ENCODE results near the gene MDC1.
A peak's percentile ranks its signal among the peaks of the same experiment; 100 is the strongest.

The MDC1 gene

DNA sequence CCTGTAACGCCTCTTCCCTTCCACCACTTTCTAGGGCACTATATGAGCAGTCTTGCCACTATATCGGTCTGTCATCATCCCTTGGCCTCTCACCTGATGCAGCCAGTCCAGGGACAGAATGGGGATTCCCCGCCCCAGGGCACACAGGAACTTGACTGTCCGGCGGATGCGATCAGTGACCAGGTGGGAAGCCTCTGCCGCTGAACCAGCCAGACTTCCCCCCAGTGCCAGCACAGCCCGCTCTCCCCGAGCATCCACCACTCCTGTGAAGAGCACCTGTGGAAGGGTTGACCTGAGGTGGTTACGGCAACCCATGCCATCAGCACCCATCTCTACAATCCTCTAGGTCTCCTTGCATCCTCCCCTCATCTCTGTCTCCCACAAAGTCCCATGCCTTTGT lies 14.1 kb downstream of the MDC1 start:
- no peak for DNase-seq (ENCODE audit: low read depth, low spot score)

GRCh38 chr6:30700340-30700739 lies 16.7 kb downstream of the MDC1 start:
- no peak for DNase-seq (ENCODE audit: low read depth, low spot score)

GRCh38 chr6:30696432-30696831 lies 20.6 kb downstream of the MDC1 start:
- DNase-seq (ENCODE audit: low read depth, low spot score), result no peak

GRCh38 chr6:30691208-30691847 lies 25.8 kb downstream of the MDC1 start:
- no peak for DNase-seq (ENCODE audit: low read depth, low spot score)

DNA sequence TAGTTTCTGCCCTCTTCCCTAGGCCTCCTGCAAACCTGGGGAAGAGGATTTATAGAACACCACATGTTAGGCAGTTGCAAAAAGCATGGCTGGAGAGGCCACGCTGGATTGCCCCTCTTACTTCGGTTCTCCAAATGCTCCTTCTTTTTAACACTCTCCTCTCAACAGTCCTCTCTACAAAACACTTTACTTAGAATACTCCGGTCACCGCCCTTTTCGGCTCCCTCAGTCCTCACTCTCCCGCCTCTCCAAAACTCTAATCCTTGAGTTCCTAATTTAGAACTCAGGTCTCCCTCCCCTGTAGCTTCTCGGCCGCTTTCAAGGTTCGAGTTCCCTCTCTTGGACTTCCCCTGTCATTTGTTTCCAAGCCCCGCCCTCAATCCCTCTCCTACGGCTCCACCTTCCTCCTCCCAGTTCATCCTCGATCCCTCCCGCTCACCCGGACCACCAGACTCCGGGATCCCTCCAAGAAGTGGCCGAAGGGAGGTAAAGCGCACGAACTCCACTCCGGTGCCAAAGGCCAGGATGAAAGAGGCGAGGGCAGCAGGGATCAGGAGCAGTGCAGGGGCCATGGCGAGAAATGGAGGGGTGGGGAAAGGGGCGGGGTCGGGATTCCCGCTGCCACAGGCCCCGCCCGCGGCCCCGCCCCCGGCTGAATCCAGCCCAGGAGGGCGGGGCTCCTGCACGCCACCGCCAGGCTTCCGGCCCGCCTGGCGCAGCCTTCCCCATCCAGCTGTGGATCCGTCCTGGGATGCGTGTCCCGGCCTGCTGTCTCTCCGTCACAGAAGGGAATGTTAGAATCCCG lies 26.5 kb downstream of the MDC1 start, which contains the start of gene NRM:
TSS of gene NRM (minus strand) at position 582 of the 805 bp plus-strand sequence. CDS start at position 572, 10 bp downstream.
- DNase-seq (ENCODE audit: low read depth, low spot score), result no peak

GRCh38 chr6:30689985-30690384 lies 27.1 kb downstream of the MDC1 start:
- no peak for DNase-seq (ENCODE audit: low read depth, low spot score)

- no peak for DNase-seq (ENCODE audit: low read depth, low spot score)
These were observed 27.8 kb downstream of the MDC1 start for GRCh38 chr6:30689022-30689865.

GRCh38 chr6:30688569-30688968 lies 28.5 kb downstream of the MDC1 start:
- no peak for DNase-seq (ENCODE audit: low read depth, low spot score)

- DNase-seq (ENCODE audit: low read depth, low spot score), result no peak
These were observed 29.2 kb downstream of the MDC1 start for GRCh38 chr6:30687659-30688431.

DNA sequence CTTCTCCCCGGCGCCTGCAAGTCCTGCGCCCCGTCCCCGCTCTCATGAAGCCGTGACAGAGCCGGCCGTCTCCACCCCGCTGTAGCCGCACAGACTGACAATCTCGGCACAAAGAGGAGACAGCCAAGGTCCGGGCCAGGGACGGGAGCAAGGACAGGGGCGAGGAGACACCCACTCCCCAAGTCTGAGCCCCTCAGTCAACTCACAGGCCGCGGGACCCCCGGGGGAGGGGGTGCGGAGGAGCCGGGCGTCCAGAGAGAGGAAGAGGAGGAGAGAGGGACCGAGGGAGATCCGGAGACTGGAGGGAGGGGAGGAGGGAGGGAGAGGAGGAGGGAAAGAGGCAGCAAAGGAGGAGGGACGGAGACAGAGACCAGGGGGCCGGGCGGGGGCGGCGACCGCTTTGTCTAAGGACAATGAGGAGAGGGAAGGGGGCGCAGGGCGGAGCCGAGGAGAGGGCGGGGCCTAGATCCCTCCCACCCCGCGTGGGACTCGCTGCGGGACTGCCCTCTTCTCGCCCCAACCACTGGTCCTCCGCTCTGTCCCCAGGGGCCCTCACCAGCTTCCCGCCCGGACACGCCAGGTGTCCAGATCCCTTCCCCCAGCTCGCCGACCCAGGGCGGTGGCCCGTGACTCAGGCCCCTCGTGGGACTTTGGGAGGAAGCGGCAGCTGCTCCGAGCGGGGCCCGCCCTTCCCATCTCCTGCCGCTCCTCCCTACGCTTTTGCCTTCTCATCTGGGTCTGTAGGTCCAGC lies 30.0 kb downstream of the MDC1 start:
- no peak for DNase-seq (ENCODE audit: low read depth, low spot score)

- peak; percentile 78 for DNase-seq (ENCODE audit: low read depth, low spot score)
These were observed 30.8 kb downstream of the MDC1 start, which contains the start of gene PPP1R18 for GRCh38 chr6:30686009-30686907. PPP1R18 (minus strand) TSS chr6:30686645; CDS start chr6:30686018, 627 bp downstream.

GRCh38 chr6:30685157-30686008 lies 31.7 kb downstream of the MDC1 start:
- no peak for DNase-seq (ENCODE audit: low read depth, low spot score)

- no peak for DNase-seq (ENCODE audit: low read depth, low spot score)
These were observed 32.5 kb downstream of the MDC1 start for GRCh38 chr6:30684386-30685156.

GRCh38 chr6:30683980-30684338 lies 33.1 kb downstream of the MDC1 start:
- DNase-seq (ENCODE audit: low read depth, low spot score), result no peak

- DNase-seq (ENCODE audit: low read depth, low spot score), result no peak
These were observed 33.7 kb downstream of the MDC1 start for GRCh38 chr6:30683183-30683979.

- DNase-seq (ENCODE audit: low read depth, low spot score), result peak; percentile 78
These were observed 34.7 kb downstream of the MDC1 start for GRCh38 chr6:30682143-30683117.

All from activated naive CD8-positive, alpha-beta T cell treated with anti-CD3 and anti-CD28 coated beads, Interleukin-2, amount 50 U/mL, for 16 hours (primary cell).